ENCODE measurements around the gene CATSPER3. TPM values are rescaled to one million over a fixed set of nuclear protein-coding genes. Genes with fewer than 3 reads are reported as not detected.

CATSPER3 gene
- total RNA-seq, 1 experiment from 2014 or later, result 1.7 TPM

- H3K9me2 ChIP-seq (ENCODE audit: insufficient read depth), result no peaks in the 10 kb centered on the region
- no peak for ATAC-seq
- no peak overlapping the region for H3K27ac ChIP-seq (ENCODE audit: low read depth, low read length)
- H3K79me2 ChIP-seq (ENCODE audit: insufficient read depth, low read length), result no peaks in the 10 kb centered on the region
- no peak overlapping the region for H3K4me3 ChIP-seq (replicated peaks in 1 of 2; ENCODE audit: low read depth in 1 of 2, low read length in 2 of 2)
- BruUV-seq (replicated peaks), result no TSS peak
- ChIA-PET POLR2A (no interaction called here), RAD21 (ENCODE audit: low non-redundant PET in 1 of 2, low total read pairs in 2 of 2, uncharacterized antibody in 2 of 2, unreplicated experiment in 2 of 2) (no interaction called here), CTCF (no interaction called here)
- no peak overlapping the region for H3K4me2 ChIP-seq (ENCODE audit: low read length)
- DNase-seq (ENCODE audit: low read depth, low spot score), result no peak
- H3K9ac ChIP-seq (ENCODE audit: low read length), result no peak overlapping the region
- intact Hi-C loops (cut with micrococcal nuclease), result no loop called here
- H2AFZ ChIP-seq (ENCODE audit: low read depth, low read length, poor library complexity, severe bottlenecking), result no peak overlapping the region
- H3K9me3 ChIP-seq (ENCODE audit: control insufficient read depth in 1 of 2, insufficient read depth in 1 of 2, low read depth in 1 of 2, low read length in 2 of 2), result no peaks in the 10 kb centered on the region
- H3K36me3 ChIP-seq (ENCODE audit: control insufficient read depth in 1 of 2, insufficient read depth in 2 of 2, low read length in 2 of 2), result no peaks in the 10 kb centered on the region
- TF ChIP-seq ZFX (IDR thresholded peaks at IDR 0.05) (no peak), SIN3A (IDR thresholded peaks at IDR 0.05; ENCODE audit: low read depth) (no peak), POLR2AphosphoS5 (IDR thresholded peaks at IDR 0.05; ENCODE audit: low read depth, low read length) (no peak), CTCF (IDR thresholded peaks at IDR 0.05 in 2 of 3, conservative IDR thresholded peaks at IDR 0.05 in 1 of 3; ENCODE audit: borderline replicate concordance in 1 of 3, insufficient read depth in 1 of 3, low read depth in 2 of 3, low read length in 2 of 3) (no peak), ZNF274 (IDR thresholded peaks at IDR 0.05; ENCODE audit: low read depth, low read length) (no peak)
- no peaks in the 10 kb centered on the region for H4K20me1 ChIP-seq (ENCODE audit: insufficient read depth)
- no peaks in the 10 kb centered on the region for H3K27me3 ChIP-seq (ENCODE audit: insufficient read depth, low read length)
- no peaks in the 10 kb centered on the region for H3K4me1 ChIP-seq (ENCODE audit: control insufficient read depth in 1 of 2, insufficient read depth in 2 of 2, low read length in 2 of 2)
Measured at GRCh38 chr5:135004376-135004775, 36.7 kb downstream of the CATSPER3 start.

GRCh38 chr5:135005076-135005475, 37.4 kb downstream of the CATSPER3 start:
- H3K36me3 ChIP-seq (ENCODE audit: control insufficient read depth in 1 of 2, insufficient read depth in 2 of 2, low read length in 2 of 2), result no peaks in the 10 kb centered on the region
- POLR2A ChIA-PET, result no interaction called here
- TF ChIP-seq EZH2 (IDR thresholded peaks at IDR 0.05), result no peak
- TF ChIP-seq ZFX (IDR thresholded peaks at IDR 0.05), result no peak
- TF ChIP-seq SP1 (IDR thresholded peaks at IDR 0.05; ENCODE audit: low read depth), result no peak
- TF ChIP-seq FOSL1 (IDR thresholded peaks at IDR 0.05; ENCODE audit: low read depth), result no peak
- TF ChIP-seq SIN3A (IDR thresholded peaks at IDR 0.05; ENCODE audit: low read depth), result no peak
- TF ChIP-seq POLR2A (IDR thresholded peaks at IDR 0.05; ENCODE audit: borderline replicate concordance, extremely low read depth, insufficient read depth, insufficient read length), result no peak
- TF ChIP-seq YY1 (IDR thresholded peaks at IDR 0.05; ENCODE audit: extremely low read depth, insufficient replicate concordance, low read depth, low read length), result no peak
- TF ChIP-seq, protein P1, sequence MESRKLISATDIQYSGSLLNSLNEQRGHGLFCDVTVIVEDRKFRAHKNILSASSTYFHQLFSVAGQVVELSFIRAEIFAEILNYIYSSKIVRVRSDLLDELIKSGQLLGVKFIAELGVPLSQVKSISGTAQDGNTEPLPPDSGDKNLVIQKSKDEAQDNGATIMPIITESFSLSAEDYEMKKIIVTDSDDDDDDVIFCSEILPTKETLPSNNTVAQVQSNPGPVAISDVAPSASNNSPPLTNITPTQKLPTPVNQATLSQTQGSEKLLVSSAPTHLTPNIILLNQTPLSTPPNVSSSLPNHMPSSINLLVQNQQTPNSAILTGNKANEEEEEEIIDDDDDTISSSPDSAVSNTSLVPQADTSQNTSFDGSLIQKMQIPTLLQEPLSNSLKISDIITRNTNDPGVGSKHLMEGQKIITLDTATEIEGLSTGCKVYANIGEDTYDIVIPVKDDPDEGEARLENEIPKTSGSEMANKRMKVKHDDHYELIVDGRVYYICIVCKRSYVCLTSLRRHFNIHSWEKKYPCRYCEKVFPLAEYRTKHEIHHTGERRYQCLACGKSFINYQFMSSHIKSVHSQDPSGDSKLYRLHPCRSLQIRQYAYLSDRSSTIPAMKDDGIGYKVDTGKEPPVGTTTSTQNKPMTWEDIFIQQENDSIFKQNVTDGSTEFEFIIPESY (IDR thresholded peaks at IDR 0.05; ENCODE audit: extremely low read depth, insufficient replicate concordance, low read length), result no peak
- TF ChIP-seq POLR2AphosphoS5 (IDR thresholded peaks at IDR 0.05; ENCODE audit: low read depth, low read length), result no peak
- TF ChIP-seq, protein P2, sequence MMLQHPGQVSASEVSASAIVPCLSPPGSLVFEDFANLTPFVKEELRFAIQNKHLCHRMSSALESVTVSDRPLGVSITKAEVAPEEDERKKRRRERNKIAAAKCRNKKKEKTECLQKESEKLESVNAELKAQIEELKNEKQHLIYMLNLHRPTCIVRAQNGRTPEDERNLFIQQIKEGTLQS (IDR thresholded peaks at IDR 0.05), result no peak
- TF ChIP-seq JUND (IDR thresholded peaks at IDR 0.05), result no peak

More at GRCh38 chr5:135005076-135005475, 37.4 kb downstream of the CATSPER3 start:
- intact Hi-C loops (cut with micrococcal nuclease), result no loop called here
- BruUV-seq (replicated peaks), result no TSS peak
- Histone ChIP-seq H3K4me3 (replicated peaks in 1 of 2; ENCODE audit: low read depth in 1 of 2, low read length in 2 of 2) (no peak overlapping the region), H3K4me1 (ENCODE audit: control insufficient read depth in 1 of 2, insufficient read depth in 2 of 2, low read length in 2 of 2) (no peaks in the 10 kb centered on the region), H3K9me2 (ENCODE audit: insufficient read depth) (no peaks in the 10 kb centered on the region), H3K9me3 (ENCODE audit: control insufficient read depth in 1 of 2, insufficient read depth in 1 of 2, low read depth in 1 of 2, low read length in 2 of 2) (no peaks in the 10 kb centered on the region), H3K27ac (ENCODE audit: low read depth, low read length) (no peak overlapping the region), H4K20me1 (ENCODE audit: insufficient read depth) (no peaks in the 10 kb centered on the region), H2AFZ (ENCODE audit: low read depth, low read length, poor library complexity, severe bottlenecking) (no peak overlapping the region), H3K27me3 (ENCODE audit: insufficient read depth, low read length) (no peaks in the 10 kb centered on the region), H3K4me2 (ENCODE audit: low read length) (no peak overlapping the region), H3K9ac (ENCODE audit: low read length) (no peak overlapping the region), H3K79me2 (ENCODE audit: insufficient read depth, low read length) (no peaks in the 10 kb centered on the region)
- ChIA-PET RAD21 (ENCODE audit: low non-redundant PET in 1 of 2, low total read pairs in 2 of 2, uncharacterized antibody in 2 of 2, unreplicated experiment in 2 of 2) (no interaction called here), CTCF (no interaction called here)
- ATAC-seq (no peak), DNase-seq (ENCODE audit: low read depth, low spot score) (no peak)

Measured in HCT116 (cell line).